ENCODE data around the gene B3GNT7.
"Not testable (repeated sequence)": the region's sequence is repeated elsewhere in the genome, so short reads cannot be mapped to it uniquely, and the experiment has no call there.

Gene B3GNT7

GRCh38 chr2:231367178-231367577, 28.3 kb upstream of the B3GNT7 start:
- no peak for DNase-seq

- DNase-seq: no peak
These were observed 25.7 kb upstream of the B3GNT7 start for GRCh38 chr2:231369580-231370428.

DNA sequence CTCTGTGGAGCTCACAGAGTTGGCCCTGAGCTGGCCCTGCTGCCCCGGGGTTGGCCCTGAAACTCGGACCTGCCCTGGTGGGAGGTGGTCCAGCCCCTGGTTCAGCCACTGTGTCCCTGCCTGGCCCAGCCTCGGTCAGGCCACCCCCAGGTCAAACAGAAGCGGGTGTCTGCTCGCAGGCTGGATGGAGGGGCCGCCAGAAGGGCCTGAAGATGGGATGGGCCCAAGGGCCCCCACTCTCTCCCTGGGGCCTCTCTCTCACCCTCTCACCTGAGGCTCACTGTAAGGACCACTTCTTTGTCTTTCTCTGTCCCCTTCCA, 25.1 kb upstream of the B3GNT7 start:
- no peak for DNase-seq

DNA sequence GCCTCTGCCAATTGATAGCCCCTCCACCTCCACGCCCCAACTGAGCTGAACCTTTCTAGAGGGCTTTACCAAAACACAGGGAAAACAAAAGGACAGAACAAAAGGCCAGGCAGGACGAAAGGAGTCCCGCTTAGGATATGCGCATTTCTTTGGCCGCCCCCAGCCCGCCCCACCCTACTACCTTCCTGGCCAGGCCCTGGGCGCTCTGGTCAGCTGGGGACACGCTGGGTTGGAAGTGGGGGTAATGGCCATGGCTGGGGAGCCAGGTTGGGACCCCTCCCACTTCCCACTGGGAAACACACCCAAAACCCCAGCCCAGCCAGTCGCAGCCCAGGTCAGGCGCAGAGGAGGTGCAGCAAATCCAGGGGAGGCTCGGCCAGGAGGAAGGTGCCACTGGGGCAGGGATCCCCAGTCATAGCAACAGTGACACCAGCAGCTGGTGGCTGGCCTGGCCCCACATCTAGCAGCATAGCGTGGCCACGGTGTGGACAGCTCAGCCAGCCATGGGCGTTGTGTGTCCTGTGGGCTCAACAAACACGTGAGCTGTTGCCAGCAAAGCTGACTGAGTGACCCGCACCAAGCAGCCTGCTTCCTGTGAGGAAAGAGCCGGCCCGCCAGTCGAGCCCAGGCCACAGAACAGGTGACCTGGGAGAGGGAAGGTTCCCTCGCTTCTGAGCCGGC, 24.6 kb upstream of the B3GNT7 start:
- no peak for DNase-seq

DNA sequence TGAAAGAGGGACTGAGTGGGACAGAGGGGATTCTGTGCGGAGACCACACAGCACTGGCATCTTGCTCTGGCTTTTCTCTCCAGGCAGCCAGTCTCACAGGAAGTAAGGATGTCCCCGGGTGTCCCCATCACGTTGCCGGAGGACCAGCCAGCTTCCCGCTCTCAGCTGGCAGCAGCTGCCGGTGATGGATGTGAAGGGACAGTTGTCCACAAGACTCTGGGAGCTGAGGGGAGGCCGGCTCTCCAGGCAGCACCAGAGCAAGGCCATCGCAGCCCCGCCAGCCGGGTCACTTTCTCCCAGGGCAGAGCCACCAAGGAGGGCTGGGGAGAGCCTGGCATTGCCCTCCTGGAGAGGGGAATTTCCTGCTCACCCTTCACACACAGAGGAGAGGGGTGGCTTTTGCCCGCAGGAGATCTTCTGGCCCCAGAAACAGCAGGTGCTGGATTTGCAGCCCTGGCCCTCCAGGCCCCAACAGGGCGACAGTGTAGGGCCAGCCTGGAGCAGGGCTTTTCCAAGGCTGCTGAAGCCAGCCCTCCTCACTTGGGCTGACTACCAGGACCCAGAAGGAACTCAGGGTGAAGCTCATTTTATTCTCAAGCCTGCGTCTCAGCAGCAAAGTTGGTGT, 24.0 kb upstream of the B3GNT7 start:
- no peak for DNase-seq

DNA sequence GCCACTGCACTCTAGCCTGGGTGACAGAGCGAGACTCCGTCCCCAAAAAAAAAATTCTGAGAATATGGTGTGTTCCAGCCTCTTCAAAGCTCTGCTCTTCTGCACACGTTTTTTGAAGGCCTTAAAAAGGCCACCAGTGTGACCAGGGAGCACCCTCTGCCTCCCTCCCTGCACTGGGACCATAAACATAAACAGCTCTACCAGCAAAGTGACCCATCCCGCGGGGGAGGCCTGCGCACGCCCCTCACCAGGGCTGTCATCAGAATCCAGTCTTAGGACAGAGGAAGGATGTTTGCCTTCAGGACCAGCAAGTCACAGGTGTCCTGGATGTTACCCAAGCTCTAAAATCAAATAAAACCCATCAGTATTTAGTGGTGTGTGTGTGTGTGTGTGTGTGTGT, 23.2 kb upstream of the B3GNT7 start:
- DNase-seq: no peak

GRCh38 chr2:231373184-231373583, 22.3 kb upstream of the B3GNT7 start:
- no peak for DNase-seq

DNA sequence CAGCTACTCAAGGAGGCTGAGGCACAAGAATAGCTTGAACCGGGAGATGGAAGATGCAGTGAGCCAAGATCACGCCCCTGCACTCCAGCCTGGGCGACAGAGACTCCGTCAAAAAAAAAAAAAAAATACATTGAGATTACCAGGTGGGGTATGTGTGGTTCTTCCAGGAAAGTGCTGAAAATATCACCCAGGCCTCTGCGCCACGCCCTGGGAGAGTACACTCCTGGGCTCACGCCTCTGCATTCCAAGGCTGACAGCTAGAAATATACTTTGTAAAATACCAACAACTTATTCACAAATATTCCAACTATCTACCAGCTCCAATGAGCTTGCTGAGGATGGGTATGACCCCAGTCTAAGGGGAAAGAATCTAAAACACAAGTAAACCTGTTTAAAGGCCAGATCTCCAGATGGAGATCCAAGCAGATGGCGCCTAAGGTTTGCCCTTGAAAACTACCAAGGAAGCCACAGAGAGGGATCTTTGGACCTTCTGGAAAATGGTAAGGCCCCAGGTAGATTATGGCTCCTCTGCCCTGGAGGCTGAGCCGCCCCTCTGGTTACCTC, 21.6 kb upstream of the B3GNT7 start:
- no peak for DNase-seq

DNA sequence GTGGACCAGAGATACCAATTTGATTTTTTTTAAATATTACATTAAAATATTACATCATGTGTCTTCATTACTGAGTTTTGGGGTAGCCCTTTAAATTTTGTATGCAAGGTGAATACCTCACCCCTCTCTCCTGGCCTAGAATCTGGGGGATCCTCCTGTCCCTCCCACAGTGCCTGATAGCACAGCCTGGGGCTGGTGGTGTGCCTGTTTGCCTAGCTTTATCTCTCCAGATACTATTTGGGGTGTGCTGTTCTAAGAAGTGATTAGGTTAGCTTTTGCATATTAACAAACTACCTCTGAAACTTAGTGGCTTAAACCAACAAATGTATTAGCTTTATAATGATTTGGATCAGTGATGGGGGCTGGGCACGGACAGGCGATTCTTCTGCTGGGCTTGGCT, 20.7 kb upstream of the B3GNT7 start:
- DNase-seq: no peak

DNA sequence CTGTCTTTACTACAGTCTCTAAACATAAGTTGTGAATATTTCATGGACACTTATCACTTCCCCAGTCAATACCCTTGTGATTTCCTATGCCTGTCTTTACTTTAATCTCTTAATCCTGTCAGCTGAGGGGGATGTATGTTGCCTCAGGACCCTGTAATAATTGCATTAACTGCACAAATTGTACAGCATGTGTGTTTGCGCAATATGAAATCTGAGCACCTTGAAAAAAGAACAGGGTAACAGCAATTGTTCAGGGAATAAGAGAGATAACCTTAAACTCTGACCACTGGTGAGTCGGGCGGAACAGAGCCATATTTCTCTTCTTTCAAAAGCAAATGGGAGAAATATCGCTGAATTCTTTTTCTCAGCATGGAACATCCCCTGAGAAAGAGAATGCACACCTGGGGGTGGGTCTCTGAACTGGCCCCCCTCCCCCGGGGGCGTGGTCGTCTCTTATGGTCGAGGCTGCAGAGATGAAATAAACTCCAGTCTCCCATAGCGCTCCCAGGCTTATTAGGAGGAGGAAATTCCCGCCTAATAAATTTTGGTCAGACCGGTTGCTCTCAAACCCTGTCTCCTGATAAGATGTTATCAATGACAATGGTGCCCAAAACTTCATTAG, 19.4 kb upstream of the B3GNT7 start:
- DNase-seq: not testable (repeated sequence)

DNA sequence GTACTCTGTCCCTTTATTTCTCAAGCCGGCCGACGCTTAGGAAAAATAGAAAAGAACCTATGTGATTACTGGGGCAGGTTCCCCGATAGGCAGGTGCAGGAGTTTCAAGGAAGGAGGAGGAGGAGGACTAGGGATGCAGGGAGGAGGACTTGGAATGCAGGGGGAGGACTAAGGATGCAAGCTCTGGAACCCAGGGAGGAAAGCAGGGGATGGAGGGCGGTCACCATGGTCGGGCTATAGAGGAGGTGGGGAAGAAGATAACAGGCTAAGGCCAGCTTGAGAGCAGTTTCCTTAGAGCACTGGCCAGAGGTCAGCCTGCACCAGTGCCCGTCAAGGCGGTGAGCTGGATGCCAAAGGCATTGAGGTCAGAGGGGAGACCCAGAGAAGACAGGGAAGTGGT, 18.7 kb upstream of the B3GNT7 start:
- no peak for DNase-seq

DNA sequence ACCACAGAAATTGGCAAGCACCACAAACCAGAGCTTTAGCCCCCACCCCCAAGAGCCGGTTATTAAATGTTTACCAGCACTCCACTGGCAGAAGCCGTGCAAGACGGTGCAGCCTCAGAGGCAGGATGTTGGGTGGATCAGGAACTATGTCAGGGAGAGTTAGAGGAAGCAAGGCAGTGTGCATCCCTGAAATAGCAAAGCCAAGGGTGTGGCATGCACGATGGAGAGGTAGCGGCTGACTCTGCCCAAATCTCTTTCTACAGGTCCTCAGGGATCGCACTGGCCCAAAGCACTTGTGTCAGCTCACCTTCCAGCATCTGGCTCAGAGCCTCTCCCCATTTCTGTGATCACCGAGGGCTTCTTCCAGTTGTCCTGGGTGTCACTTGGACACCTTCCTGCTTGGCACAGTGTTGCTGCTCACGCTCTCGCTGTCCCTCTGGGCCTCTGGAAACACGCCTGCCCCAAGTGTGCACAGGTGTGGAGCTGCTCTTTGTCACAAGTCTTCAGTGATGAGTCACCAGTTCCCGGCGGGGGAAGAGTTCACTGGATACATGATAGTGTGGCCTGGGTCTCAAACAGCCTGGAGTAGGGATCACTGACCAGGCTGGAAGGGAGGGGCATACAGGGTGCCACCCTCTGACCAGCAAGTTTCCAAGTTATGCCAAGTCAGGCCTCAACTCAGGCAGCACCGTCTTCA, 17.3 kb upstream of the B3GNT7 start:
- DNase-seq: no peak

DNA sequence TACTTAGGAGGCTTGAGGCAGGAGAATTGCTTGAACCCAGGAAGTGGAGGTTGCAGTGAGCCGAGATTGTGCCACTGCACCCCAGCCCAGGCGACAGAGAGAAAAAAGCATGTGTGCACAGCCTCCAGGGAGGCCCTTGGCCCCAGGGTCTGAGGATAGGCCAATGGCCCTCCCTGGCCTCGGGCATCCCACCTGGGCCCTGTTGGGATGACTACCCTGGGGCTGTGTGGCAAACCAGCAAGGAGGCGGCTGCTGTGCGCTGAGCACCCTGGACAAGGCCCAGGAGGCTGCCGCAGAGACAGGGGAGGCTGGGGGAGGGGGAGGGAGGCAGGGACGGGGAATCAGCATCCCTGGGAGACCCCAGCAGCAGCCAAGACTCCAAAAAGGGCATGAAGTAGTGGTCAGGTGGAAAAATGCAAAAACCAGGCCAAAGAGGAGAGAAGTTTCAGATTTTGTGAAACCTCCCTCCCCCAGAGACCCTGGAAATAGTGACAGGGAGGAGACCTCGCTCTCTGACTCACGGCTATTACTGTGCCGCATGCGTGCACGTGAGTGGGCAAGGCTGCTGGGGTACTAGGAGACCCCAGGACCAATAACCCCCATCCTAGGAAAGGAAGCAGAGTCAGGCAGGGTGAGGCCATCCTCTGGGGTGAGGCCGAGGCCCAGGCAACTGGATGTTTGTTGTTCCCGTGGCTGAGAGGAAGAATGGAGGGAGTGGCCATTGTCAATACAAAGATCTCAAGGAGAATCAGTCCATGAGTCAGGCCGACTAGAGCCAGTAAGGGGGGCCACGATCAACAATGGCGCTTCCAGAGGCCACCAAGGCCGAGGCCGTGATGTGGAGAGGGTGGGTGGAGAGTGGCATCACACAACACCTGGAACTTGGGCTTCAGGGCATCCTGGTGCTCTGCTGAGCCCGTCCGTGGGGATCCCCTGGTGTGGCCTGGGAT, 16.0 kb upstream of the B3GNT7 start:
- DNase-seq: no peak

DNA sequence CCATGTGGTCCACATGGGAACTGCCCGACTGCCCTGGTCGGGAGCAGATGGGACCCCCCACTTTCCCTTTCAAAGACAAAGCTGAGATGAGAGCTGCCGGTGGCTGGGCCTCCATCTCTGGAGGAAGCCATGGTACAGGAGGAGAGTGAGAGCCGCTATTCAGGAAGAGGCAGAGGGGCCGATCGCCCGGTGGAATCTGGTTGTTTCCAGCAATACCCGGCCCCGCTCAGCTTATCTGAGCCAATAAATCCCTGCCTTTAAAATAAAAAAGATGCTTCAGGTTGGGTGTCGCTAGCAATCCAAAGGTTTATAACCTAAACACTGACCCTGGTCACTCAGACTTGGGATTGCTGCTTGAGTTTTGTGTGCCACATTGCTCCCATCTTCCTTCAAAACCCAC, 15.2 kb upstream of the B3GNT7 start:
- no peak for DNase-seq

DNA sequence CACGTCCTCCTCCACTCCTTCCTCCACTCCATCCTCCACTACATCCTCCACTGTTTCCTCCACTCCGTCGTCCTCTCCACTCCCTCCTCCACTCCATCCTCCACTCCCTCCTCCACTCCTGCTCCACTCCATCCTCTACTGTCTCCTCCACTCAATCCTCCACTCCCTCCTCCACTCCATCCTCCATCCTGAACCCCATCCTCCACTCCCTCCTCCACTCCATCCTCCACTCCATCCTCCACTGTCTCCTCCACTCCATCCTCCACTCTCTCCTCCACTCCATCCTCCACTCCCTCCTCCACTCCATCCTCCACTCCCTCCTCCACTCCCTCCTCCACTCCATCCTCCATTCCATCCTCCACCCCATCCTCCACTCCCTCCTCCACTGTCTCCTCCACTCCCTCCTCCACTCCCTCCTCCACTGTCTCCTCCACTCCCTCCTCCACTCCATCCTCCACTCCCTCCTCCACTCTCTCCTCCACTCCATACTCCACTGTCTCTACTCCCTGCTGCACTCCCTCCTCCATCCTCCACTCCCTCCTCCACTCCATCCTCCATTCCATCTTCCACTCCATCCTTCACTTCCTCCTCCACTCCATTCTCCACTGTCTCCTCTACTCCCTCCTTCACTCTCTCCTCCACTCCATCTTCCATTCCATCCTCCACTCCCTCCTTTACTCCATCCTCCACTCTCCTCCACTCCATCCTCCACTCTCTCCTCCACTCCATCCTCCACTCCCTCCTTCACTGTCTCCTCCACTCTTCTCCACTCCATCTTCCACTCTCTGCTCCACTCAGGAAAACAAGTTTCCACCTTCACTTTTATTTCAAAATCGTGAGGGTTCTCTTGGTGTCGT, 14.3 kb upstream of the B3GNT7 start:
- DNase-seq: no peak

DNA sequence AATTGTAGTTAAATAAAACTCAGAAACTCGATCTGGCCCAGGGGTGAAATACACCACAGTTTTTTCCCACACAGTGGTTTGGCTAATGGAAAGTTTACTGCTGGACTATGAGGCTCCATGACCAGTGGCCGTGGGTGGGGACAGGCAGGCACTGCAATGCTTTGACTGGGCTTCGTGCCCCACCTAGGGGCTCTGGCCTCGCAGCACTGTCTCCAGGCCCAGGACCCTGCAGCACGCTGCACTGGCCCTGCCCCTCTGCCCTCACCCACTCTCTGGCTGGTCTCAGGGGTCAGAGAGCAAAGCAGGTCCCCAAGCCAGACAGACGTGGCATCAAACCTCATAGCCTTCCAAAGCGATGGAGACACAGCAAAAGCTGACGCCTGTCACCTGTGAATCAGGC, 13.4 kb upstream of the B3GNT7 start:
- DNase-seq: no peak

- DNase-seq: no peak
These were observed 11.9 kb upstream of the B3GNT7 start for GRCh38 chr2:231383416-231384108.

GRCh38 chr2:231384109-231384435, 11.4 kb upstream of the B3GNT7 start:
- DNase-seq: no peak

DNA sequence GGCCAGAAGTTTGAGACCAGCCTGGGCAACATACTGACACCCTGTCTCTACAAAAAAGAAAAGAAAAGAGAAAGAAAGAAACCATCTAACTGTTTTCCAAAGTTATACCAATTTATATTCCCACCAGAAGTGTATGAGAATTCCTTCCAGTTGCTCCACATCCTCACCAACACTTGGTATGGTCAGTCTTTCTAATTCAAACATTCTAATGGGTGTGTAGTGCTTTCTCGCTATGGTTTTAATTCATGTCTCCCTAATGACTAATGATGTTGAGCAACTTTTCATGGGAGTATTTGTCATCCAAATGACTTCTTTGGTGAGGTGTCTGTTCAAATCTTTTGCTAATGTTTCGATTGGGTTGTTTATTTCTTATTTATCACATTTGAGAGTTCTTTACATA, 10.5 kb upstream of the B3GNT7 start:
- no peak for DNase-seq

DNA sequence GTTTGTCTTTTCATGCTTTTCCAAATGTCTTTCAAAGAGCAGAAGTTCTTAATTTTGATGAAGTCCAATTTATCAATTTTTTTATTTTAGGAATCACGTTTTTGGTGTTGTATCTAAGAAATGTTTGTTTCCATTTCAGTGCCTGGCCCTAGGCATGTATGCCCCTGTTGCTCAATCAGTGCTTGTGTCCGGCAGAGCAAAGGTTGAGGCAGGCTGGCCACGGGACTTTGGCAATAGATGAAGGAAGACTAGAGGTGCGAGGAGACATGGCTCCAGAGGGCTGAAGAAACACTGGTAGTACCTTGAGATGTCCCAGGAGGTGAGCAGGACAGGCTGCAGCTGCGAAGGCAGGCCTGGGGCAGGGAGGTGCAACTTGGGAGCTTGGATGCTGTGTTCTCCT, 10.1 kb upstream of the B3GNT7 start:
- no peak for DNase-seq
